Measurements from ENCODE around the gene EVA1B. TPM values are rescaled to one million over a fixed set of nuclear protein-coding genes. Genes with fewer than 3 reads are reported as not detected.
A peak's percentile ranks its signal among the peaks of the same experiment; 100 is the strongest.

The EVA1B gene
- total and polyA plus RNA-seq, 10 of the 15 experiments (the other 5 are each of a cell fraction or from before 2014, with no cell fraction given), result 0.15 to 6.4 (median 3.0) TPM; not detected in 2

DNA sequence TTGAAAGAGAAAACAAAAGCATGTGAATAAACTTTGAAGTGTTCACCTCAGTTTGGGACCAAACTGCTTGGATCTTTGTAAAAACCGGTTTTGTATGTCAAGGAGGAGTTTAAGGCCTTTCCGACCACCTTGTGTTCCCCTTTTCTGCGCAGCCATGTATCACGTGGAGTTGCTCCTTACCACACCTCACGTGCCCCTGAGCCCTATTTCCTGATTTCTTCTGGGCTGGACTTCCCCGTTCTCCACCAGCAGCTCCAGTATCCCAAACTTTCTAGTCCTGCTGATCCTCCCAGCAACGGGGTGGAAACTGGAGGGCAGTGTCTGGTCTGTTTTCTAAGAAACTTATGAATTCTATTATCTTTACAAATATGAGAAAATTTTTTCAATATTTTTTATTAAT, 18.9 kb downstream of the EVA1B start:
- Histone ChIP-seq H4K20me1 (ENCODE audit: control insufficient read depth, insufficient read depth) (no peaks in the 10 kb centered on the region), H3K36me3 (ENCODE audit: control insufficient read depth in 2 of 2, insufficient read depth in 2 of 2, low read length in 1 of 2) (peaks cover 21 to 31% of the 10 kb centered on the region in 2 experiments), H3K27ac (ENCODE audit: control insufficient read depth, insufficient read depth) (no peak overlapping the region), H3K4me2 (ENCODE audit: control insufficient read depth, insufficient read depth) (no peak overlapping the region), H3K4me3 (no peak overlapping the region), H3K27me3 (replicated peaks in 1 of 2; ENCODE audit: control insufficient read depth in 2 of 2, insufficient read depth in 2 of 2, low read length in 1 of 2) (no peaks in the 10 kb centered on the region), H3K9me3 (replicated peaks; ENCODE audit: control insufficient read depth, insufficient read depth, low read length) (no peaks in the 10 kb centered on the region), H3K9ac (ENCODE audit: control insufficient read depth, insufficient read depth, low read length) (no peak overlapping the region), H3K4me1 (ENCODE audit: control insufficient read depth, insufficient read depth, low read length) (peaks cover 27% of the 10 kb centered on the region), H3K79me2 (ENCODE audit: control insufficient read depth, insufficient read depth, low read length) (peaks cover 9% of the 10 kb centered on the region), H2AFZ (ENCODE audit: control insufficient read depth, low read depth, low read length) (no peak overlapping the region)
- TF ChIP-seq RUNX3 (IDR thresholded peaks at IDR 0.05; ENCODE audit: low read length) (peak; percentile 52), BHLHE40 (IDR thresholded peaks at IDR 0.05; ENCODE audit: borderline replicate concordance in 1 of 2, low read depth in 2 of 2, low read length in 1 of 2) (peak; percentile 86 to 87), RAD51 (IDR thresholded peaks at IDR 0.05) (peak; percentile 80), SPI1 (IDR thresholded peaks at IDR 0.05; ENCODE audit: borderline replicate concordance, insufficient read depth, low read depth, low read length) (peak; percentile 48; the same call in 1 of the 2 replicates), YBX1 (IDR thresholded peaks at IDR 0.05) (no peak)
- TF ChIP-seq, protein P1, sequence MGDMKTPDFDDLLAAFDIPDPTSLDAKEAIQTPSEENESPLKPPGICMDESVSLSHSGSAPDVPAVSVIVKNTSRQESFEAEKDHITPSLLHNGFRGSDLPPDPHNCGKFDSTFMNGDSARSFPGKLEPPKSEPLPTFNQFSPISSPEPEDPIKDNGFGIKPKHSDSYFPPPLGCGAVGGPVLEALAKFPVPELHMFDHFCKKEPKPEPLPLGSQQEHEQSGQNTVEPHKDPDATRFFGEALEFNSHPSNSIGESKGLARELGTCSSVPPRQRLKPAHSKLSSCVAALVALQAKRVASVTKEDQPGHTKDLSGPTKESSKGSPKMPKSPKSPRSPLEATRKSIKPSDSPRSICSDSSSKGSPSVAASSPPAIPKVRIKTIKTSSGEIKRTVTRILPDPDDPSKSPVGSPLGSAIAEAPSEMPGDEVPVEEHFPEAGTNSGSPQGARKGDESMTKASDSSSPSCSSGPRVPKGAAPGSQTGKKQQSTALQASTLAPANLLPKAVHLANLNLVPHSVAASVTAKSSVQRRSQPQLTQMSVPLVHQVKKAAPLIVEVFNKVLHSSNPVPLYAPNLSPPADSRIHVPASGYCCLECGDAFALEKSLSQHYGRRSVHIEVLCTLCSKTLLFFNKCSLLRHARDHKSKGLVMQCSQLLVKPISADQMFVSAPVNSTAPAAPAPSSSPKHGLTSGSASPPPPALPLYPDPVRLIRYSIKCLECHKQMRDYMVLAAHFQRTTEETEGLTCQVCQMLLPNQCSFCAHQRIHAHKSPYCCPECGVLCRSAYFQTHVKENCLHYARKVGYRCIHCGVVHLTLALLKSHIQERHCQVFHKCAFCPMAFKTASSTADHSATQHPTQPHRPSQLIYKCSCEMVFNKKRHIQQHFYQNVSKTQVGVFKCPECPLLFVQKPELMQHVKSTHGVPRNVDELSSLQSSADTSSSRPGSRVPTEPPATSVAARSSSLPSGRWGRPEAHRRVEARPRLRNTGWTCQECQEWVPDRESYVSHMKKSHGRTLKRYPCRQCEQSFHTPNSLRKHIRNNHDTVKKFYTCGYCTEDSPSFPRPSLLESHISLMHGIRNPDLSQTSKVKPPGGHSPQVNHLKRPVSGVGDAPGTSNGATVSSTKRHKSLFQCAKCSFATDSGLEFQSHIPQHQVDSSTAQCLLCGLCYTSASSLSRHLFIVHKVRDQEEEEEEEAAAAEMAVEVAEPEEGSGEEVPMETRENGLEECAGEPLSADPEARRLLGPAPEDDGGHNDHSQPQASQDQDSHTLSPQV (IDR thresholded peaks at IDR 0.05), result no peak
- TF ChIP-seq, protein P2, sequence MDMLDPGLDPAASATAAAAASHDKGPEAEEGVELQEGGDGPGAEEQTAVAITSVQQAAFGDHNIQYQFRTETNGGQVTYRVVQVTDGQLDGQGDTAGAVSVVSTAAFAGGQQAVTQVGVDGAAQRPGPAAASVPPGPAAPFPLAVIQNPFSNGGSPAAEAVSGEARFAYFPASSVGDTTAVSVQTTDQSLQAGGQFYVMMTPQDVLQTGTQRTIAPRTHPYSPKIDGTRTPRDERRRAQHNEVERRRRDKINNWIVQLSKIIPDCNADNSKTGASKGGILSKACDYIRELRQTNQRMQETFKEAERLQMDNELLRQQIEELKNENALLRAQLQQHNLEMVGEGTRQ (IDR thresholded peaks at IDR 0.05; ENCODE audit: borderline replicate concordance, low read depth, low read length), result peak; percentile 13; the same call in 1 of the 2 replicates
- DNase-seq (ENCODE audit: low read depth, low spot score) (no peak), ATAC-seq (no peak), FAIRE-seq (peak; percentile 62)
- ChIA-PET CTCF (interaction anchor here (3.0 kb wide), 1 partner anchor 19 kb away, joined by 10 read pairs; no protein-coding TSS in a partner anchor), POLR2A (interaction anchor here (1.3 kb wide), 1 partner anchor 155 kb away, joined by 3 read pairs; no protein-coding TSS in a partner anchor), RAD21 (ENCODE audit: unreplicated experiment) (interaction anchor here (1.4 kb wide), 1 partner anchor 155 kb away, joined by 4 read pairs; the partner anchor contains the start of gene TRAPPC3), SMC1A (ENCODE audit: uncharacterized antibody, unreplicated experiment) (no interaction called here)
- TSS peak; percentile 71 for BruUV-seq (replicated peaks)
- WGBS (ENCODE audit: insufficient coverage, insufficient replicate concordance, low lambda C conversion rate, missing lambda C conversion rate), result 53% methylated on average over 7 of the region's 7 CpGs
- in situ Hi-C loops (cut with MboI), result no loop called here
- intact Hi-C loops (cut with micrococcal nuclease; ENCODE audit: unreplicated experiment), result no loop called here

Data from GM12878 (cell line).